HEK293 (cell line): ENCODE results near the gene ARMH4.

Source experiments
- BCL6B ChIP-seq: fragments of 450-650 bp; formaldehyde crosslinking; IDR thresholded peaks from 2 replicates; pipeline ENCODE4 v1.5.1; 2017; ENCODE audit warnings: missing biosample characterization, missing genetic modification characterization
- FEZF1 ChIP-seq: fragments of 450-650 bp; formaldehyde crosslinking; IDR thresholded peaks from 2 replicates; pipeline ENCODE4 v1.5.1; 2016; ENCODE audit warnings: missing biosample characterization, missing genetic modification characterization
- GLI2 ChIP-seq: fragments of 450-650 bp; formaldehyde crosslinking; IDR thresholded peaks from 2 replicates; pipeline ENCODE4; 2017; ENCODE audit warnings: missing biosample characterization, missing genetic modification characterization, low read depth, borderline replicate concordance
- HIC1 ChIP-seq: fragments of 450-650 bp; formaldehyde crosslinking; IDR thresholded peaks from 2 replicates; pipeline ENCODE4 v1.5.1; 2016; ENCODE audit warnings: missing biosample characterization, missing genetic modification characterization
- HOXA7 ChIP-seq: sonication (generic); formaldehyde crosslinking; IDR thresholded peaks from 2 replicates; pipeline ENCODE4 v1.8.1; 2022; ENCODE audit warnings: missing genetic modification reagents, borderline replicate concordance
- HOXD13 ChIP-seq: sonication (generic); formaldehyde crosslinking; IDR thresholded peaks from 2 replicates; pipeline ENCODE4 v1.8.0; 2022; ENCODE audit warnings: missing genetic modification reagents, borderline replicate concordance
- KLF8 ChIP-seq: fragments of 450-650 bp; formaldehyde crosslinking; IDR thresholded peaks from 2 replicates; pipeline ENCODE4 v1.5.1; 2016; ENCODE audit warnings: missing biosample characterization, missing genetic modification characterization
- PATZ1 ChIP-seq: fragments of 450-650 bp; formaldehyde crosslinking; IDR thresholded peaks from 2 replicates; pipeline ENCODE4 v1.5.1; 2016; ENCODE audit warnings: missing biosample characterization, missing genetic modification characterization
- ZBTB26 ChIP-seq: fragments of 450-650 bp; formaldehyde crosslinking; optimal IDR thresholded peaks from 2 replicates; pipeline ENCODE3; 2016; ENCODE audit warnings: missing biosample characterization, mild to moderate bottlenecking, missing genetic modification characterization
- ZBTB48 ChIP-seq: fragments of 450-650 bp; formaldehyde crosslinking; IDR thresholded peaks from 2 replicates; pipeline ENCODE4 v1.5.1; 2016; ENCODE audit warnings: missing biosample characterization, missing genetic modification characterization
- ZBTB49 ChIP-seq: fragments of 450-650 bp; formaldehyde crosslinking; IDR thresholded peaks from 2 replicates; pipeline ENCODE4 v1.5.1; 2016; ENCODE audit warnings: missing biosample characterization, missing genetic modification characterization, low read depth
- ZBTB6 ChIP-seq: fragments of 450-650 bp; formaldehyde crosslinking; IDR thresholded peaks from 2 replicates; pipeline ENCODE4 v1.5.1; 2017; ENCODE audit warnings: missing biosample characterization, missing genetic modification characterization
- ZFHX2 ChIP-seq: fragments of 450-650 bp; formaldehyde crosslinking; conservative IDR thresholded peaks from 2 replicates; pipeline ENCODE4 v1.5.1; 2016; ENCODE audit warnings: missing biosample characterization, missing genetic modification characterization
- ZFP69B ChIP-seq: fragments of 450-650 bp; formaldehyde crosslinking; IDR thresholded peaks from 2 replicates; pipeline ENCODE4 v1.5.1; 2016; ENCODE audit warnings: missing biosample characterization, missing genetic modification characterization
- ZIC2 ChIP-seq: fragments of 450-650 bp; formaldehyde crosslinking; IDR thresholded peaks from 2 replicates; pipeline ENCODE4 v1.5.1; 2016; ENCODE audit warnings: missing biosample characterization, missing genetic modification characterization
- ZNF169 ChIP-seq: fragments of 450-650 bp; formaldehyde crosslinking; IDR thresholded peaks from 2 replicates; pipeline ENCODE4 v1.5.1; 2016; ENCODE audit warnings: missing biosample characterization, missing genetic modification characterization
- ZNF211 ChIP-seq: fragments of 450-650 bp; formaldehyde crosslinking; IDR thresholded peaks from 2 replicates; pipeline ENCODE4 v1.5.1; 2016; ENCODE audit warnings: low read depth, missing biosample characterization, missing genetic modification characterization
- ZNF280C ChIP-seq: fragments of 450-650 bp; formaldehyde crosslinking; IDR thresholded peaks from 2 replicates; pipeline ENCODE4 v1.5.1; 2016; ENCODE audit warnings: missing biosample characterization, missing genetic modification characterization
- ZNF335 ChIP-seq: fragments of 450-650 bp; formaldehyde crosslinking; conservative IDR thresholded peaks from 2 replicates; pipeline ENCODE4 v1.5.1; 2016; ENCODE audit warnings: missing biosample characterization, missing genetic modification characterization
- ZNF37A ChIP-seq: fragments of 450-650 bp; IDR thresholded peaks from 2 replicates; pipeline ENCODE4 v1.5.1; 2018; ENCODE audit warnings: missing biosample characterization, missing genetic modification characterization
- ZNF391 ChIP-seq: fragments of 450-650 bp; formaldehyde crosslinking; IDR thresholded peaks from 2 replicates; pipeline ENCODE4 v1.5.1; 2016; ENCODE audit warnings: low read depth, missing biosample characterization, missing genetic modification characterization, borderline replicate concordance
- ZNF433 ChIP-seq: fragments of 450-650 bp; formaldehyde crosslinking; IDR thresholded peaks from 2 replicates; pipeline ENCODE4 v1.5.1; 2016; ENCODE audit warnings: missing biosample characterization, missing genetic modification characterization, low read depth
- ZNF561 ChIP-seq: fragments of 450-650 bp; IDR thresholded peaks from 2 replicates; pipeline ENCODE4 v1.5.1; 2018; ENCODE audit warnings: missing biosample characterization, missing genetic modification characterization, borderline replicate concordance
- ZNF623 ChIP-seq: fragments of 450-650 bp; formaldehyde crosslinking; IDR thresholded peaks from 2 replicates; pipeline ENCODE4 v1.5.1; 2016; ENCODE audit warnings: missing biosample characterization, missing genetic modification characterization
- ZNF777 ChIP-seq: fragments of 450-650 bp; formaldehyde crosslinking; IDR thresholded peaks from 2 replicates; pipeline ENCODE4 v1.5.1; 2017; ENCODE audit warnings: missing biosample characterization, missing genetic modification characterization, borderline replicate concordance
- ZNF791 ChIP-seq: fragments of 450-650 bp; formaldehyde crosslinking; IDR thresholded peaks from 2 replicates; pipeline ENCODE4 v1.5.1; 2016; ENCODE audit warnings: missing biosample characterization, missing genetic modification characterization
- ZSCAN23 ChIP-seq: fragments of 450-650 bp; formaldehyde crosslinking; IDR thresholded peaks from 2 replicates; pipeline ENCODE4 v1.5.1; 2016; ENCODE audit warnings: missing biosample characterization, missing genetic modification characterization

ARMH4 gene

GRCh38 chr14:58152014-58152857 lies at the start of gene ARMH4 (continued):
- TF ChIP-seq ZNF280C (tag by site-specific recombination): no peak
- TF ChIP-seq ZNF335: peak; percentile 95
- no peak for TF ChIP-seq ZBTB49 (tag by site-specific recombination)
- TF ChIP-seq HOXA7: no peak
- TF ChIP-seq ZSCAN23: no peak
- TF ChIP-seq ZBTB26 (tag by site-specific recombination): peak; percentile 47
- no peak for TF ChIP-seq HOXD13
- no peak for TF ChIP-seq ZBTB6 (tag by site-specific recombination)
- no peak for TF ChIP-seq ZNF391
- no peak for TF ChIP-seq BCL6B
- TF ChIP-seq KLF8 (tag by site-specific recombination): peak; percentile 65
- TF ChIP-seq ZFP69B (tag by site-specific recombination): no peak
- TF ChIP-seq GLI2 (tag by site-specific recombination): no peak
- TF ChIP-seq HIC1 (tag by site-specific recombination): peak; percentile 74
- no peak for TF ChIP-seq ZNF211 (tag by site-specific recombination)
- TF ChIP-seq ZNF561 (tag by site-specific recombination): peak; percentile 64; the same call in 1 of the 2 replicates
- TF ChIP-seq FEZF1 (tag by site-specific recombination): no peak
- TF ChIP-seq ZBTB48 (tag by site-specific recombination): peak; percentile 57
- no peak; the same call in 1 of the 2 replicates for TF ChIP-seq ZNF777 (tag by site-specific recombination)
- TF ChIP-seq ZNF37A (tag by site-specific recombination): no peak
- TF ChIP-seq ZIC2 (tag by site-specific recombination): no peak
- no peak for TF ChIP-seq ZNF433 (tag by site-specific recombination)
- TF ChIP-seq ZNF169 (tag by site-specific recombination): no peak
- TF ChIP-seq ZNF791: no peak
- no peak for TF ChIP-seq ZNF623 (tag by site-specific recombination)
- peak; percentile 98 for TF ChIP-seq ZFHX2 (tag by site-specific recombination)
- peak; percentile 77 for TF ChIP-seq PATZ1
